ENCODE measurements around the gene SRGAP2C.
"Not testable (repeated sequence)": the region's sequence is repeated elsewhere in the genome, so short reads cannot be mapped to it uniquely, and the experiment has no call there.

Gene SRGAP2C

GRCh38 chr1:121230636-121231035 is 45.9 kb downstream of the SRGAP2C start:
- not testable (repeated sequence) for DNase-seq

GRCh38 chr1:121232445-121233125 is 47.8 kb downstream of the SRGAP2C start:
- DNase-seq, result not testable (repeated sequence)

GRCh38 chr1:121234090-121234759 is 49.5 kb downstream of the SRGAP2C start:
- not testable (repeated sequence) for DNase-seq

- not testable (repeated sequence) for DNase-seq
Measured at GRCh38 chr1:121238384-121238783, 53.6 kb downstream of the SRGAP2C start.

GRCh38 chr1:121243913-121244312 is 59.1 kb downstream of the SRGAP2C start:
- DNase-seq, result not testable (repeated sequence)

- not testable (repeated sequence) for DNase-seq
Measured at GRCh38 chr1:121246399-121246798, 61.6 kb downstream of the SRGAP2C start.

- not testable (repeated sequence) for DNase-seq
Measured at GRCh38 chr1:121252656-121253055, 67.9 kb downstream of the SRGAP2C start.

- DNase-seq, result not testable (repeated sequence)
Measured at GRCh38 chr1:121254618-121255017, 69.8 kb downstream of the SRGAP2C start.

GRCh38 chr1:121257632-121258031 is 72.9 kb downstream of the SRGAP2C start:
- not testable (repeated sequence) for DNase-seq

GRCh38 chr1:121258134-121258533 is 73.4 kb downstream of the SRGAP2C start:
- not testable (repeated sequence) for DNase-seq

- DNase-seq, result not testable (repeated sequence)
Measured at GRCh38 chr1:121260205-121260604, 75.4 kb downstream of the SRGAP2C start.

GRCh38 chr1:121262163-121262562 is 77.4 kb downstream of the SRGAP2C start:
- DNase-seq, result not testable (repeated sequence)

- DNase-seq, result not testable (repeated sequence)
Measured at GRCh38 chr1:121263789-121264244, 79.0 kb downstream of the SRGAP2C start.

GRCh38 chr1:121267072-121267471 is 82.3 kb downstream of the SRGAP2C start:
- DNase-seq, result not testable (repeated sequence)

GRCh38 chr1:121269309-121269708 is 84.5 kb downstream of the SRGAP2C start:
- not testable (repeated sequence) for DNase-seq

GRCh38 chr1:121269973-121270372 is 85.2 kb downstream of the SRGAP2C start:
- DNase-seq, result not testable (repeated sequence)

- not testable (repeated sequence) for DNase-seq
Measured at GRCh38 chr1:121271143-121271715, 86.5 kb downstream of the SRGAP2C start.

- DNase-seq, result not testable (repeated sequence)
Measured at GRCh38 chr1:121275435-121275834, 90.7 kb downstream of the SRGAP2C start.

GRCh38 chr1:121278202-121278601 is 93.4 kb downstream of the SRGAP2C start:
- not testable (repeated sequence) for DNase-seq

- not testable (repeated sequence) for DNase-seq
Measured at GRCh38 chr1:121278777-121279547, 94.2 kb downstream of the SRGAP2C start.

- DNase-seq, result not testable (repeated sequence)
Measured at GRCh38 chr1:121279548-121279898, 94.7 kb downstream of the SRGAP2C start.

- DNase-seq, result not testable (repeated sequence)
Measured at GRCh38 chr1:121280699-121281317, 96.0 kb downstream of the SRGAP2C start.
